Neural progenitor cell (in vitro differentiated cells): ENCODE results near the gene NIN.

ENCODE experiments used
- EZH2 ChIP-seq: fragments of 200-600 bp; sonication (generic); IDR thresholded peaks from 2 replicates; pipeline ENCODE4 v1.6.1; 2017; ENCODE audit warnings: antibody characterized with exemption, mild to moderate bottlenecking, moderate library complexity
- EZH2phosphoT487 ChIP-seq: fragments of 200-600 bp; sonication (generic); IDR thresholded peaks from 2 replicates; pipeline ENCODE4 v1.6.1; 2017; ENCODE audit warnings: antibody characterized with exemption
- TF ChIP-seq, protein P1 (sequence below): fragments of 200-600 bp; sonication (generic); IDR thresholded peaks from 2 replicates; pipeline ENCODE4 v1.5.1; 2017; ENCODE audit warnings: antibody characterized with exemption, mild to moderate bottlenecking

DNA sequence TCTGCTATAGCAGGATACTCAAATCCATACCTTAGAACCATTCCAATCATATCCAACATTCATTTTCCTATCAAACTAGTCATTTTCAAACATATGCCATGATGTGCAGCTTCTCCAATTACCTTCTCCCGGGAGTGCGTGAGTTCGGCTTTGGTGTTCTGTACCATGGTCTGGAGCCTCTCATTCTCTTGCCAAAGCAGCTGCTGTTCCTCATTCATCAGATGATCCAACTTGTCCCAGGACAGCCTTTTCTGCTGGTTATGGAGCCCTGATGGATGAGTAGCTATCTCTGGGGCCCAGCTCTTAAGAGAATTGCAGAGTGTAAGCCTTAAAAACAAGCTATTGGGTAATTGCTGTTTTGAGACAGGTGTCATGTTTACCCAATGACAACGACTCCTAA is 91.8 kb downstream of the NIN start:
- TF ChIP-seq, protein P1, sequence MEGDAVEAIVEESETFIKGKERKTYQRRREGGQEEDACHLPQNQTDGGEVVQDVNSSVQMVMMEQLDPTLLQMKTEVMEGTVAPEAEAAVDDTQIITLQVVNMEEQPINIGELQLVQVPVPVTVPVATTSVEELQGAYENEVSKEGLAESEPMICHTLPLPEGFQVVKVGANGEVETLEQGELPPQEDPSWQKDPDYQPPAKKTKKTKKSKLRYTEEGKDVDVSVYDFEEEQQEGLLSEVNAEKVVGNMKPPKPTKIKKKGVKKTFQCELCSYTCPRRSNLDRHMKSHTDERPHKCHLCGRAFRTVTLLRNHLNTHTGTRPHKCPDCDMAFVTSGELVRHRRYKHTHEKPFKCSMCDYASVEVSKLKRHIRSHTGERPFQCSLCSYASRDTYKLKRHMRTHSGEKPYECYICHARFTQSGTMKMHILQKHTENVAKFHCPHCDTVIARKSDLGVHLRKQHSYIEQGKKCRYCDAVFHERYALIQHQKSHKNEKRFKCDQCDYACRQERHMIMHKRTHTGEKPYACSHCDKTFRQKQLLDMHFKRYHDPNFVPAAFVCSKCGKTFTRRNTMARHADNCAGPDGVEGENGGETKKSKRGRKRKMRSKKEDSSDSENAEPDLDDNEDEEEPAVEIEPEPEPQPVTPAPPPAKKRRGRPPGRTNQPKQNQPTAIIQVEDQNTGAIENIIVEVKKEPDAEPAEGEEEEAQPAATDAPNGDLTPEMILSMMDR, result no peak
- TF ChIP-seq EZH2 (no peak), EZH2phosphoT487 (no peak)
